HCT116 (cell line): ENCODE measurements around the gene BSX. TPM values are rescaled to one million over a fixed set of nuclear protein-coding genes. Genes with fewer than 3 reads are reported as not detected.

Experiments used
- ATAC-seq: fragments of 200-7000 bp; cut with Tn5 transposase; 2 replicates; pipeline ENCODE4 v1.9.1; 2020; ENCODE audit warnings: mild to moderate bottlenecking, moderate library complexity
- BruUV-seq: library from RNA; stranded (reverse); fragments of 400-500 nt; replicated peaks from 2 replicates; lab custom pipeline; 2021; lab: Mats Ljungman, UMichigan
- CTCF ChIA-PET: fragments of 300-600 bp; sonication (Branson Sonifier 250); formaldehyde crosslinking; loops from one replicate; lab custom pipeline; 2021; ENCODE audit warnings: antibody characterized with exemption; lab: Charles Lee
- POLR2A ChIA-PET: fragments of 300-600, 350-600 bp; sonication (Branson Sonifier 250); formaldehyde crosslinking; loops from one replicate; lab custom pipeline; 2021; ENCODE audit warnings: antibody characterized with exemption; lab: Charles Lee
- RAD21 ChIA-PET, 2 experiments: fragments of 300-600 bp; sonication (Branson Sonifier 250); formaldehyde crosslinking; loops; one replicate each; lab custom pipeline; 2023; ENCODE audit warnings: low total read pairs in 2 of 2; ENCODE audit not compliant: uncharacterized antibody in 2 of 2, unreplicated experiment in 2 of 2, low non-redundant PET in 1 of 2; lab: Charles Lee
- DNase-seq: peaks from one replicate; pipeline ENCODE4 v3.0.0-alpha.2; 2010; ENCODE audit warnings: low read depth, low spot score
- H2AFZ ChIP-seq: fragments of 200-600 bp; shearing (Covaris generic), sonication (generic); 2 replicates; pipeline ENCODE4 v1.6.1; 2017; ENCODE audit warnings: low read depth, mixed run types, mixed read lengths, antibody characterized with exemption, low read length; ENCODE audit not compliant: poor library complexity, severe bottlenecking
- H3K27ac ChIP-seq: 2 replicates; pipeline ENCODE4 v1.5.1; 2012; ENCODE audit warnings: low read depth, low read length
- H3K27me3 ChIP-seq: fragments of 200-600 bp; sonication (generic); 2 replicates; pipeline ENCODE4 v1.6.1; 2016; ENCODE audit warnings: mixed run types, low read length, mixed read lengths; ENCODE audit not compliant: insufficient read depth
- H3K36me3 ChIP-seq, 2 experiments: fragments of 200-500 bp in 1 of 2; fragments of 200-600 bp in 1 of 2; sonication (Bioruptor generic) in 1 of 2; sonication (generic) in 1 of 2; 2 replicates each; pipeline versions ENCODE4 v1.5.1 to v1.6.1; 2014 to 2016; ENCODE audit warnings: low read length in 2 of 2, inconsistent platforms in 1 of 2, mixed read lengths in 1 of 2, mixed run types in 1 of 2; ENCODE audit not compliant: insufficient read depth in 2 of 2, control insufficient read depth in 1 of 2
- H3K4me1 ChIP-seq, 2 experiments: fragments of 200-600 bp in 1 of 2; sonication (generic) in 1 of 2; 2 replicates each; pipeline versions ENCODE4 v1.5.1 to v1.6.1; 2012 to 2017; ENCODE audit warnings: low read length in 2 of 2, inconsistent platforms in 1 of 2, mild to moderate bottlenecking in 1 of 2, mixed read lengths in 1 of 2, mixed run types in 1 of 2, moderate library complexity in 1 of 2; ENCODE audit not compliant: insufficient read depth in 2 of 2, control insufficient read depth in 1 of 2
- H3K4me2 ChIP-seq: fragments of 200-600 bp; sonication (generic); 2 replicates; pipeline ENCODE4 v1.6.1; 2017; ENCODE audit warnings: mixed run types, low read length, mixed read lengths
- H3K4me3 ChIP-seq, 2 experiments: fragments of 200-600 bp in 1 of 2; sonication (generic) in 1 of 2; replicated peaks in 1 of 2; 2 replicates each; pipeline ENCODE4 v1.5.1; 2011 to 2016; ENCODE audit warnings: low read length in 2 of 2, control low read depth in 1 of 2, low read depth in 1 of 2, mild to moderate bottlenecking in 1 of 2, mixed read lengths in 1 of 2, mixed run types in 1 of 2
- H3K79me2 ChIP-seq: fragments of 200-600 bp; sonication (generic); 2 replicates; pipeline ENCODE4 v1.6.1; 2017; ENCODE audit warnings: mild to moderate bottlenecking, mixed run types, low read length, moderate library complexity, mixed read lengths; ENCODE audit not compliant: insufficient read depth
- H3K9ac ChIP-seq: fragments of 200-600 bp; sonication (generic); 2 replicates; pipeline ENCODE4 v1.6.1; 2016; ENCODE audit warnings: low read length, mixed read lengths
- H3K9me2 ChIP-seq: fragments of 200-600 bp; sonication (generic), shearing (Covaris generic); 2 replicates; pipeline ENCODE4 v1.6.1; 2017; ENCODE audit warnings: mixed run types, mild to moderate bottlenecking, moderate library complexity; ENCODE audit not compliant: insufficient read depth
- H3K9me3 ChIP-seq, 2 experiments: fragments of 200-500 bp in 1 of 2; fragments of 200-600 bp in 1 of 2; sonication (Bioruptor generic) in 1 of 2; sonication (generic) in 1 of 2; 2 replicates each; pipeline ENCODE4 v1.6.1; 2014 to 2017; ENCODE audit warnings: low read length in 2 of 2, mixed read lengths in 2 of 2, inconsistent platforms in 1 of 2, low read depth in 1 of 2, mild to moderate bottlenecking in 1 of 2, mixed run types in 1 of 2, moderate library complexity in 1 of 2; ENCODE audit not compliant: control insufficient read depth in 1 of 2, insufficient read depth in 1 of 2
- H4K20me1 ChIP-seq: fragments of 200-600 bp; sonication (generic), shearing (Covaris generic); 2 replicates; pipeline ENCODE4 v1.6.1; 2017; ENCODE audit warnings: mixed run types, mild to moderate bottlenecking, moderate library complexity; ENCODE audit not compliant: insufficient read depth
- ATF3 ChIP-seq: IDR thresholded peaks from 2 replicates; pipeline ENCODE4 v1.6.1; 2012
- CEBPB ChIP-seq: IDR thresholded peaks from 2 replicates; pipeline ENCODE4 v1.6.1; 2012; ENCODE audit warnings: low read depth
- CTCF ChIP-seq, 3 experiments: fragments of 200-600 bp in 1 of 3; sonication (generic) in 1 of 3; IDR thresholded peaks in 2 of 3; conservative IDR thresholded peaks in 1 of 3; 2 replicates each; pipeline ENCODE4 v1.5.1; 2012 to 2017; ENCODE audit warnings: low read depth in 2 of 3, low read length in 2 of 3, antibody characterized with exemption in 1 of 3, borderline replicate concordance in 1 of 3, control low read depth in 1 of 3, mild to moderate bottlenecking in 1 of 3, mixed read lengths in 1 of 3, mixed run types in 1 of 3, moderate library complexity in 1 of 3; ENCODE audit not compliant: insufficient read depth in 1 of 3
- EGR1 ChIP-seq: IDR thresholded peaks from 2 replicates; pipeline ENCODE4 v1.6.1; 2012; ENCODE audit warnings: low read depth
- EZH2phosphoT487 ChIP-seq: fragments of 200-600 bp; IDR thresholded peaks from 2 replicates; pipeline ENCODE4 v1.6.1; 2018; ENCODE audit warnings: antibody characterized with exemption, borderline replicate concordance
- FOSL1 ChIP-seq: IDR thresholded peaks from 2 replicates; pipeline ENCODE4 v1.6.1; 2012; ENCODE audit warnings: low read depth
- JUND ChIP-seq: IDR thresholded peaks from 2 replicates; pipeline ENCODE4 v1.6.1; 2012
- MAX ChIP-seq: IDR thresholded peaks from 2 replicates; pipeline ENCODE4 v1.6.1; 2012
- POLR2A ChIP-seq: IDR thresholded peaks from 2 replicates; pipeline ENCODE4 v1.7.0; 2011; ENCODE audit warnings: borderline replicate concordance; ENCODE audit not compliant: insufficient read depth, insufficient read length; ENCODE audit errors: extremely low read depth
- POLR2AphosphoS5 ChIP-seq: IDR thresholded peaks from 2 replicates; pipeline ENCODE4 v1.6.1; 2011; ENCODE audit warnings: mild to moderate bottlenecking, low read depth, low read length, moderate library complexity
- REST ChIP-seq: IDR thresholded peaks from 2 replicates; pipeline ENCODE4 v1.6.1; 2012; ENCODE audit warnings: low read depth
- SIN3A ChIP-seq: IDR thresholded peaks from 2 replicates; pipeline ENCODE4 v1.6.1; 2012; ENCODE audit warnings: low read depth
- YY1 ChIP-seq: IDR thresholded peaks from 2 replicates; pipeline ENCODE4 v1.6.1; 2011; ENCODE audit warnings: low read length, low read depth, moderate library complexity, mild to moderate bottlenecking; ENCODE audit not compliant: insufficient replicate concordance; ENCODE audit errors: extremely low read depth
- ZBTB33 ChIP-seq: IDR thresholded peaks from 2 replicates; pipeline ENCODE4 v1.6.1; 2011; ENCODE audit warnings: mild to moderate bottlenecking, low read length, moderate library complexity; ENCODE audit not compliant: insufficient replicate concordance; ENCODE audit errors: extremely low read depth
- ZNF274 ChIP-seq: fragments of 200-500 bp; sonication (Bioruptor generic); IDR thresholded peaks from 2 replicates; pipeline ENCODE4 v1.6.1; 2014; ENCODE audit warnings: mild to moderate bottlenecking, low read depth, low read length, inconsistent platforms
- intact Hi-C: fragments of 100-400 bp; cut with micrococcal nuclease; formaldehyde crosslinking; loops from 2 replicates; pipeline ENCODE4 v1.10.0; 2022
- total RNA-seq: library from RNA; stranded (reverse); gene quantifications from one replicate; pipeline ENCODE4 v1.2.1, GENCODE V29; 2021; ENCODE audit not compliant: unreplicated experiment

Gene BSX
- total RNA-seq, 1 experiment from 2014 or later, result not detected

- POLR2A ChIA-PET, result no interaction called here
- no peaks in the 10 kb centered on the region for H4K20me1 ChIP-seq
Observed at GRCh38 chr11:122931510-122931909, 50.1 kb downstream of the BSX start.

More at GRCh38 chr11:122931510-122931909, 50.1 kb downstream of the BSX start:
- BruUV-seq, result no TSS peak
- no peaks in the 10 kb centered on the region for H3K79me2 ChIP-seq
- ATAC-seq (no peak), DNase-seq (no peak)
- H3K36me3 ChIP-seq, result no peaks in the 10 kb centered on the region
- H3K9me2 ChIP-seq, result 0 out of 2 replicates have a peak, but pooled peaks cover 4% of the 10 kb centered on the region
- H3K4me1 ChIP-seq, result no peaks in the 10 kb centered on the region
- intact Hi-C loops, result no loop called here
- no peak for TF ChIP-seq POLR2A
- no peak for TF ChIP-seq REST
- no peak for TF ChIP-seq CTCF (IDR thresholded peaks at IDR 0.05 in 2 of 3, conservative IDR thresholded peaks at IDR 0.05 in 1 of 3; ENCODE audit: borderline replicate concordance in 1 of 3, insufficient read depth in 1 of 3, low read depth in 2 of 3, low read length in 2 of 3)
- no peak for TF ChIP-seq JUND
- no peak for TF ChIP-seq YY1
- TF ChIP-seq ZBTB33, result no peak
- TF ChIP-seq MAX, result no peak
- TF ChIP-seq CEBPB, result no peak
- no peak for TF ChIP-seq ZNF274
- TF ChIP-seq ATF3, result no peak
- TF ChIP-seq POLR2AphosphoS5, result no peak
- TF ChIP-seq EGR1, result no peak
- TF ChIP-seq EZH2phosphoT487, result no peak
- no peak for TF ChIP-seq SIN3A
- TF ChIP-seq FOSL1, result no peak
- no peaks in the 10 kb centered on the region for H3K27me3 ChIP-seq
- no peak overlapping the region for H3K27ac ChIP-seq
- no peak overlapping the region for H3K9ac ChIP-seq
- H2AFZ ChIP-seq, result no peak overlapping the region
- no peak overlapping the region for H3K4me3 ChIP-seq
- H3K9me3 ChIP-seq, result no peaks in the 10 kb centered on the region
- no peak overlapping the region for H3K4me2 ChIP-seq
- ChIA-PET RAD21 (no interaction called here), CTCF (no interaction called here)
